ENCODE data around the gene C10orf88. TPM values are rescaled to one million over a fixed set of nuclear protein-coding genes. Genes with fewer than 3 reads are reported as not detected.

The C10orf88 gene
- total RNA-seq, 2 donors from 2014 or later = 1.6 to 4.7 TPM

- TF ChIP-seq POLR2A (IDR thresholded peaks at IDR 0.05) = no peak
- TF ChIP-seq CTCF (IDR thresholded peaks at IDR 0.05) = no peak
- WGBS, 2 donors = 76 to 82% methylated on average over 6 of the region's 6 CpGs
These were observed 22.7 kb downstream of the C10orf88 start for GRCh38 chr10:122931088-122931906.

GRCh38 chr10:122930140-122930539 lies 23.9 kb downstream of the C10orf88 start:
- H3K4me3 ChIP-seq = no peak overlapping the region
- no peaks in the 10 kb centered on the region for H3K36me3 ChIP-seq (replicated peaks in 1 of 2; ENCODE audit: insufficient read depth in 1 of 2, low read depth in 2 of 2)
- WGBS, 2 donors = 97 to 100% methylated on average over 1 of the region's 1 CpG
- TF ChIP-seq CTCF (IDR thresholded peaks at IDR 0.05) = no peak
- no peak for TF ChIP-seq POLR2A (IDR thresholded peaks at IDR 0.05)
- ATAC-seq = no peak
- H3K27me3 ChIP-seq = no peaks in the 10 kb centered on the region
- intact Hi-C loops (cut with DNase I) = no loop called here
- no peaks in the 10 kb centered on the region for H3K9me3 ChIP-seq
- no peak for DNase-seq
- H3K27ac ChIP-seq = no peak overlapping the region
- H3K4me1 ChIP-seq = no peaks in the 10 kb centered on the region

More at GRCh38 chr10:122931088-122931906, 22.7 kb downstream of the C10orf88 start:
- H3K27ac ChIP-seq = no peak overlapping the region
- H3K4me3 ChIP-seq = no peak overlapping the region
- no peaks in the 10 kb centered on the region for H3K4me1 ChIP-seq
- DNase-seq = no peak
- intact Hi-C loops (cut with DNase I) = no loop called here
- H3K9me3 ChIP-seq = no peaks in the 10 kb centered on the region
- H3K36me3 ChIP-seq (replicated peaks in 1 of 2; ENCODE audit: insufficient read depth in 1 of 2, low read depth in 2 of 2) = no peaks in the 10 kb centered on the region
- no peaks in the 10 kb centered on the region for H3K27me3 ChIP-seq
- ATAC-seq = no peak

- 88 to 92% methylated on average over 1 to 2 of the region's 2 CpGs for WGBS, 2 donors
- Histone ChIP-seq H3K27ac (no peak overlapping the region), H3K4me3 (no peak overlapping the region), H3K36me3 (replicated peaks in 1 of 2; ENCODE audit: insufficient read depth in 1 of 2, low read depth in 2 of 2) (no peaks in the 10 kb centered on the region), H3K27me3 (no peaks in the 10 kb centered on the region), H3K4me1 (no peaks in the 10 kb centered on the region), H3K9me3 (no peaks in the 10 kb centered on the region)
- ATAC-seq (no peak), DNase-seq (no peak)
- TF ChIP-seq POLR2A (IDR thresholded peaks at IDR 0.05) (no peak), CTCF (IDR thresholded peaks at IDR 0.05) (no peak)
- intact Hi-C loops (cut with DNase I) = no loop called here
These were observed 38.3 kb downstream of the C10orf88 start for GRCh38 chr10:122915700-122916099.

GRCh38 chr10:122911889-122912484 lies 42.0 kb downstream of the C10orf88 start:
- Histone ChIP-seq H3K4me3 (no peak overlapping the region), H3K27me3 (no peaks in the 10 kb centered on the region), H3K27ac (no peak overlapping the region), H3K9me3 (no peaks in the 10 kb centered on the region), H3K36me3 (replicated peaks in 1 of 2; ENCODE audit: insufficient read depth in 1 of 2, low read depth in 2 of 2) (no peaks in the 10 kb centered on the region), H3K4me1 (no peaks in the 10 kb centered on the region)
- 19 to 29% methylated on average over 5 of the region's 5 CpGs for WGBS, 2 donors
- DNase-seq (peak; percentile 42 to 65 (median 50)), ATAC-seq (peak; percentile 56)
- TF ChIP-seq CTCF (IDR thresholded peaks at IDR 0.05) (no peak), POLR2A (IDR thresholded peaks at IDR 0.05) (no peak)
- intact Hi-C loops (cut with DNase I) = no loop called here
